Measurements from ENCODE around the gene MFAP5.

DNA sequence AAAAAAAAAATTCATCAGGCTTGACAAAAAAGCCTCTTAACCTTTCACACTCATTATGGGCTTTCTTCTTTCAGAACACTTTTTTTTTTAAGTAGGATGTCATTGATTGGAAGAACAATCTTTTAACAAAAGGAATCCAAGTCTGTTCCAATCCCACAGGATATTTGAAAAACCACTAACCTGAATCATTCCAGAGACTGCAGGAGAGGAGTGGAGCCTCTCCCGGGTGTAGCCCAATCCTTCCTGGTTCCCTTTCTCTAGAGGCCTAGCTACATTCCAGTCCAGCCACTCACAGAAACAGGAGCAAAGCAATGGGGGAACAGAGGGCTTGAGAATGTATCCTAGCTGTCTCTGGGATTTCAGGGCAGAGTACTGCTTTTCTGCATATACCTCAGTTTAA, 4.3 kb downstream of the MFAP5 start:
- TF ChIP-seq POLR2A (IDR thresholded peaks at IDR 0.05; ENCODE audit: low read depth, low read length) (no peak), SPI1 (IDR thresholded peaks at IDR 0.05; ENCODE audit: low read depth, low read length) (no peak), POLR2AphosphoS5 (IDR thresholded peaks at IDR 0.05; ENCODE audit: low read depth, low read length) (no peak), TAF1 (IDR thresholded peaks at IDR 0.05; ENCODE audit: low read depth, low read length) (no peak), PAX5 (IDR thresholded peaks at IDR 0.05; ENCODE audit: insufficient read depth, low read length, severe bottlenecking) (no peak)

Measured in GM12891 (cell line).